GM23338 (cell line): ENCODE results near the gene HSPBP1. TPM values are rescaled to one million over a fixed set of nuclear protein-coding genes. Genes with fewer than 3 reads are reported as not detected.

ENCODE experiments used
- ATAC-seq: fragments of 200-7000 bp; cut with Tn5 transposase; 3 replicates; pipeline ENCODE4 v1.9.1; 2020
- DNase-seq: peaks from one replicate; pipeline ENCODE4 v3.0.0-alpha.2; 2015; ENCODE audit warnings: low spot score
- H2AFZ ChIP-seq: fragments of 200-600 bp; sonication (generic); 2 replicates; pipeline ENCODE4 v1.8.0; 2016; ENCODE audit warnings: antibody characterized with exemption, mild to moderate bottlenecking, moderate library complexity
- H3F3A ChIP-seq: fragments of 200-600 bp; sonication (generic); replicated peaks from 2 replicates; pipeline ENCODE4 v1.8.0; 2017; ENCODE audit warnings: antibody characterized with exemption, mixed run types, low read depth
- H3K27ac ChIP-seq: fragments of 200-600 bp; sonication (generic); 2 replicates; pipeline ENCODE4 v1.6.1; 2016; ENCODE audit warnings: low read depth
- H3K27me3 ChIP-seq: fragments of 200-600 bp; sonication (generic); 2 replicates; pipeline ENCODE4 v1.8.0; 2016; ENCODE audit warnings: mild to moderate bottlenecking, mixed run types, moderate library complexity; ENCODE audit not compliant: insufficient read depth
- H3K36me3 ChIP-seq: fragments of 200-600 bp; sonication (generic); 2 replicates; pipeline ENCODE4 v1.8.0; 2016; ENCODE audit warnings: mild to moderate bottlenecking; ENCODE audit not compliant: insufficient read depth
- H3K4me1 ChIP-seq: fragments of 200-600 bp; sonication (generic); 2 replicates; pipeline ENCODE4 v1.8.0; 2016; ENCODE audit warnings: mild to moderate bottlenecking, moderate library complexity; ENCODE audit not compliant: insufficient read depth
- H3K4me2 ChIP-seq: fragments of 200-600 bp; sonication (generic); 2 replicates; pipeline ENCODE4 v1.7.1; 2017; ENCODE audit warnings: mixed run types
- H3K4me3 ChIP-seq: fragments of 200-600 bp; sonication (generic); 2 replicates; pipeline ENCODE4 v1.6.1; 2016; ENCODE audit warnings: mixed run types
- H3K79me2 ChIP-seq: fragments of 200-600 bp; sonication (generic); replicated peaks from 2 replicates; pipeline ENCODE4 v1.8.0; 2017; ENCODE audit warnings: mild to moderate bottlenecking; ENCODE audit not compliant: insufficient read depth
- H3K9me2 ChIP-seq: fragments of 200-600 bp; sonication (generic); 2 replicates; pipeline ENCODE4 v1.8.0; 2017; ENCODE audit not compliant: insufficient read depth
- H4K20me1 ChIP-seq: fragments of 200-600 bp; sonication (generic); replicated peaks from 2 replicates; pipeline ENCODE4 v1.8.0; 2017; ENCODE audit warnings: mild to moderate bottlenecking; ENCODE audit not compliant: insufficient read depth
- H3K27ac Mint-ChIP-seq: 2 replicates; pipeline ENCODE4 v1.8.0; 2020; ENCODE audit warnings: inconsistent platforms, mild to moderate bottlenecking, moderate library complexity, mixed read lengths
- H3K27me3 Mint-ChIP-seq: 3 replicates; pipeline ENCODE4 v1.8.0; 2022; ENCODE audit warnings: low read depth, mild to moderate bottlenecking, moderate library complexity, mixed read lengths, inconsistent platforms; ENCODE audit not compliant: insufficient read depth, poor library complexity
- H3K36me3 Mint-ChIP-seq: 3 replicates; pipeline ENCODE4 v1.8.0; 2021; ENCODE audit warnings: low read depth, mild to moderate bottlenecking, inconsistent platforms, moderate library complexity, mixed read lengths
- H3K4me1 Mint-ChIP-seq: 3 replicates; pipeline ENCODE4 v1.8.0; 2020; ENCODE audit warnings: mild to moderate bottlenecking, inconsistent platforms, mixed read lengths
- H3K4me3 Mint-ChIP-seq: 3 replicates; pipeline ENCODE4 v1.8.0; 2021; ENCODE audit warnings: moderate library complexity, mild to moderate bottlenecking, inconsistent platforms, mixed read lengths
- H3K9me3 Mint-ChIP-seq: 3 replicates; pipeline ENCODE4 v1.8.0; 2020; ENCODE audit warnings: moderate library complexity, mild to moderate bottlenecking, inconsistent platforms, mixed read lengths
- CREB1 ChIP-seq: fragments of 250-450 bp; sonication (Bioruptor Pico); IDR thresholded peaks from 2 replicates; pipeline ENCODE4 v1.5.0; 2020; ENCODE audit warnings: low read depth, mild to moderate bottlenecking, moderate library complexity
- CTCF ChIP-seq, 2 experiments: fragments of 200-600 bp in 1 of 2; sonication (generic) in 1 of 2; conservative IDR thresholded peaks; 2 replicates each; pipeline versions ENCODE4 v1.5.1 to v1.6.1; 2016 to 2017; ENCODE audit warnings: antibody characterized with exemption in 2 of 2, low read depth in 2 of 2, mild to moderate bottlenecking in 2 of 2, moderate library complexity in 1 of 2
- ETS1 ChIP-seq: IDR thresholded peaks from 2 replicates; pipeline ENCODE4 v1.6.1; 2016; ENCODE audit warnings: antibody characterized with exemption
- EZH2 ChIP-seq: fragments of 200-600 bp; sonication (generic); IDR thresholded peaks from one replicate; pipeline ENCODE4 v1.8.0; 2017; ENCODE audit warnings: antibody characterized with exemption, mild to moderate bottlenecking, low read depth; ENCODE audit not compliant: unreplicated experiment
- EZH2phosphoT487 ChIP-seq: fragments of 200-600 bp; sonication (generic); IDR thresholded peaks from one replicate; pipeline ENCODE4 v1.8.1; 2018; ENCODE audit warnings: antibody characterized with exemption; ENCODE audit not compliant: unreplicated experiment
- JUNB ChIP-seq: IDR thresholded peaks from one replicate; pipeline ENCODE4 v1.6.1; 2016; ENCODE audit warnings: antibody characterized with exemption; ENCODE audit not compliant: unreplicated experiment
- NANOG ChIP-seq: IDR thresholded peaks from 2 replicates; pipeline ENCODE4 v1.6.1; 2016; ENCODE audit warnings: antibody characterized with exemption, borderline replicate concordance
- POLR2AphosphoS5 ChIP-seq: IDR thresholded peaks from 2 replicates; pipeline ENCODE4 v1.6.1; 2016; ENCODE audit warnings: antibody characterized with exemption, low read depth
- REST ChIP-seq: IDR thresholded peaks from one replicate; pipeline ENCODE4 v1.6.1; 2018; ENCODE audit warnings: antibody characterized with exemption; ENCODE audit not compliant: unreplicated experiment
- STAT1 ChIP-seq: IDR thresholded peaks from one replicate; pipeline ENCODE4 v1.6.1; 2016; ENCODE audit warnings: antibody characterized with exemption; ENCODE audit not compliant: unreplicated experiment
- ZNF114 ChIP-seq: fragments of 250-450 bp; sonication (Bioruptor Pico); IDR thresholded peaks from 2 replicates; pipeline ENCODE4 v1.5.0; 2020; ENCODE audit warnings: mild to moderate bottlenecking, moderate library complexity
- ZNF331 ChIP-seq: fragments of 250-450 bp; sonication (Bioruptor Pico); IDR thresholded peaks from 2 replicates; pipeline ENCODE4 v1.5.0; 2020; ENCODE audit warnings: low read depth, mild to moderate bottlenecking, moderate library complexity
- polyA plus RNA-seq: library from polyadenylated mRNA; unstranded; fragments of >200 nt; fragmentation: Nextera tagmentation; extraction: Ambion mirVana; gene quantifications from 2 replicates; pipeline ENCODE4 v1.2.1, GENCODE V29; 2016
- total RNA-seq: library from RNA; depleted of rRNA; stranded (reverse); fragments of >200 nt; shearing (Covaris generic); gene quantifications from 2 replicates; pipeline ENCODE4 v1.2.3, GENCODE V29; 2014

Gene HSPBP1
- total and polyA plus RNA-seq, 2 experiments from 2014 or later = 83.6 to 91.1 TPM

- TF ChIP-seq POLR2AphosphoS5 (no peak), STAT1 (no peak), ZNF331 (no peak), NANOG (no peak), ETS1 (no peak), CREB1 (no peak), CTCF (conservative IDR thresholded peaks at IDR 0.05; ENCODE audit: low read depth in 2 of 2) (no peak), JUNB (no peak), ZNF114 (CRISPR knock-in tag) (no peak), REST (no peak), EZH2phosphoT487 (no peak)
Measured at GRCh38 chr19:55224038-55224665, 55.8 kb downstream of the HSPBP1 start (continued).

- Mint-ChIP-seq H3K4me3 (no peak overlapping the region), H3K36me3 (peaks cover 14% of the 10 kb centered on the region), H3K27me3 (peaks cover 18% of the 10 kb centered on the region), H3K9me3 (peaks cover 12% of the 10 kb centered on the region), H3K27ac (no peak overlapping the region; the same call in 1 of the 2 replicates), H3K4me1 (peaks cover 4% of the 10 kb centered on the region; the same call in 2 of the 3 replicates)
- no peaks in the 10 kb centered on the region for H3K36me3 ChIP-seq
- no peaks in the 10 kb centered on the region for H3K9me2 ChIP-seq
- no peaks in the 10 kb centered on the region for H3K27me3 ChIP-seq
- H3K4me2 ChIP-seq = no peak overlapping the region
- ATAC-seq (peak; percentile 34), DNase-seq (no peak)
- no peak overlapping the region for H3K27ac ChIP-seq
- H3F3A ChIP-seq = 0 out of 2 replicates have a peak, but pooled peaks cover 7% of the 10 kb centered on the region
- H3K4me1 ChIP-seq = no peaks in the 10 kb centered on the region
- H3K4me3 ChIP-seq = no peak overlapping the region
- H3K79me2 ChIP-seq = no peaks in the 10 kb centered on the region
- H4K20me1 ChIP-seq = no peaks in the 10 kb centered on the region; the same call in 1 of the 2 replicates
- H2AFZ ChIP-seq = no peak overlapping the region
- TF ChIP-seq CREB1 (no peak), POLR2AphosphoS5 (no peak), NANOG (no peak), JUNB (no peak), ZNF114 (CRISPR knock-in tag) (no peak), EZH2 (no peak), ZNF331 (no peak)
Measured at GRCh38 chr19:55223291-55224037, 56.4 kb downstream of the HSPBP1 start.
